ENCODE results near the gene MBTPS2. TPM values are rescaled to one million over a fixed set of nuclear protein-coding genes. Genes with fewer than 3 reads are reported as not detected.
"Not testable (repeated sequence)": the region's sequence is repeated elsewhere in the genome, so short reads cannot be mapped to it uniquely, and the experiment has no call there.

The MBTPS2 gene
- total RNA-seq, 2 experiments from 2014 or later = 12.6 to 12.8 TPM

- no peak for ATAC-seq
- Mint-ChIP-seq H3K4me3 (no peak overlapping the region), H3K27me3 (no peaks in the 10 kb centered on the region), H3K27ac (no peak overlapping the region), H3K9me3 (no peaks in the 10 kb centered on the region), H3K36me3 (ENCODE audit: low read depth) (peaks cover 2% of the 10 kb centered on the region), H3K4me1 (ENCODE audit: low read depth) (peaks cover 2% of the 10 kb centered on the region)
- intact Hi-C loops (cut with micrococcal nuclease) = no loop called here
- no peak for TF ChIP-seq CTCF (IDR thresholded peaks at IDR 0.05)
- DNase-seq = no peak
- ChIA-PET POLR2A (no interaction called here), CTCF (no interaction called here)
Measured at GRCh38 chrX:21865436-21865835, 26.0 kb downstream of the MBTPS2 start.

- DNase-seq (no peak), ATAC-seq (no peak)
- ChIA-PET POLR2A (no interaction called here), CTCF (no interaction called here)
- TF ChIP-seq CTCF (IDR thresholded peaks at IDR 0.05) = no peak
- Mint-ChIP-seq H3K9me3 (no peaks in the 10 kb centered on the region), H3K27ac (no peak overlapping the region), H3K36me3 (ENCODE audit: low read depth) (peaks cover 2% of the 10 kb centered on the region), H3K4me3 (no peak overlapping the region), H3K4me1 (ENCODE audit: low read depth) (no peaks in the 10 kb centered on the region), H3K27me3 (no peaks in the 10 kb centered on the region)
- intact Hi-C loops (cut with micrococcal nuclease) = no loop called here
Measured at GRCh38 chrX:21870494-21870893, 31.1 kb downstream of the MBTPS2 start.

DNA sequence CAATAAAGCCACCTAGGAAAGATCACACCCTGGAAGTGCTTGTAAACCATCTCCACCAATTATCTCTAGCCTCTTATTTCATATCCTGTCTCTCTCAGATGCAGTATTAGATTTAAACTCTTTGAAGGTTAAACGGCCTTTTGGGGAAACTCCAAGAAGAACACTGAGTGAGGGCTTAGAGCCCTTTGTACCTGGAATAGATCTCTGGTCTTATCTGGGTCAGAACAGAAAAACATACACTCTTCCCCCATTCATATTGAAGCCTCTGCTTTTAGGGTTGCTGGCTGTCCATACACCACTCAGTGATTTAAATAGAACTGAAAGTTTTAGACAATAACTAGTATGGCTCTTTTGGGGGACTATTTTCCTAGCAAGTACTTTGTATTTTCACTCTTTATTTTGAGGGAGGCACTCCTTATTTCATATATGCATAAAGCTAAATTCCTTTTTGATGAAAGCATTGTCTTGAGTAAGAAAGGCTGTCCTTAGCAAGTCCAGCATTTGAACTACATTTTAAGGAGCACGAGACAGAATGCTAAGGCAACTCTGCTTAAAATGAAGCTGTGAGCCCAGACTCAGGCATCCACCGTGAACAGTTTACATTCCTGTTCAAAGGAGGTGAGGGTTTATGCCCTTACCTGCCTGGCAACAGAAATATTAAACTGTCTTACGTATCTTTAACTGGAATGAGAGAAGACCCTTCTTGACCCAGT lies 33.8 kb downstream of the MBTPS2 start:
- ChIA-PET POLR2A (no interaction called here), CTCF (no interaction called here)
- intact Hi-C loops (cut with micrococcal nuclease) = no loop called here
- Mint-ChIP-seq H3K36me3 (ENCODE audit: low read depth) (peaks cover 2% of the 10 kb centered on the region), H3K27ac (no peak overlapping the region), H3K9me3 (no peaks in the 10 kb centered on the region), H3K4me1 (ENCODE audit: low read depth) (no peaks in the 10 kb centered on the region), H3K27me3 (no peaks in the 10 kb centered on the region), H3K4me3 (no peak overlapping the region)
- no peak for TF ChIP-seq CTCF (IDR thresholded peaks at IDR 0.05)
- no peak for ATAC-seq
- no peak for DNase-seq

DNA sequence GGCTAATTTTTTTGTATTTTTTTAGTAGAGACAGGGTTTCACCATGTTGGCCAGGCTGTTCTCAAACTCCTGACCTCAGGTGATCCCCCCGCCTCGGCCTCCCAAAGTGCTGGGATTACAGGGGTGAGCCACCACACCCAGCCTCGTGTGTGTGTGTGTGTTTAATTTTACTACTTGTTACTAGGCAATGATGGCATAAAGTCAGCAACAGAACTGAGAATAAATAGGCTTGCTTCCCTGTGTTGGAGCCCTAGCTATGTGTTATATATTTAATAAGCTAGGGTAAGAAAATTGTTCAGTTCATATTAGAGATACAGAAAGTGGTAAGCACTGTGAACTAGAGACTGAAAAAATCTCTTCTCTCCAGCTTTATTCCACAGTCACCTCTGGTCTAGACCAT lies 34.8 kb downstream of the MBTPS2 start:
- H3K4me3 Mint-ChIP-seq; intact Hi-C loops (cut with micrococcal nuclease); CTCF ChIA-PET; H3K27ac Mint-ChIP-seq; H3K36me3 Mint-ChIP-seq (ENCODE audit: low read depth); H3K9me3 Mint-ChIP-seq; POLR2A ChIA-PET; H3K27me3 Mint-ChIP-seq; H3K4me1 Mint-ChIP-seq (ENCODE audit: low read depth); DNase-seq; ATAC-seq: not testable (repeated sequence)

DNA sequence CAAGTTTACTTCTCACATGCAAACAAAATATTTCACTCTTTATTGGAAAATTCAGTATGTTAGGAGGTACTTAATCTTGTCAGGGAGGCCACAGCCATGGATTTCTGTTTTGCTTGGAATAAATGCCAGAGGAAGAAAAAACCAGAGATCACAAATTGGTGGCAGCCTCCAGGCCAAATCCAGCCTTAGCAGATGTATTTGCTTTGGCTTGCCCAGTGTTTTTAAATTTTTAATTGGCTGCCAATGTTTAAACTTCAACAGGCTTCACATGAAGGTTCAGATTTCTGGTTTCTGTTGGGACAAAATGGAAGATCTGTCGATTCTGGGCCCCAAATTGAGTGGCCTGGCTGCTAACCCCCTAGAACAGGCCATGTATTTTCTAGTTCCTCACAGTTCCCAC lies 35.6 kb downstream of the MBTPS2 start:
- H3K4me3 Mint-ChIP-seq = no peak overlapping the region
- TF ChIP-seq CTCF (IDR thresholded peaks at IDR 0.05) = no peak
- H3K36me3 Mint-ChIP-seq (ENCODE audit: low read depth) = peaks cover 3% of the 10 kb centered on the region

More for the DNA sequence above, 35.6 kb downstream of the MBTPS2 start:
- H3K27ac Mint-ChIP-seq = no peak overlapping the region
- POLR2A ChIA-PET = no interaction called here
- CTCF ChIA-PET = no interaction called here
- intact Hi-C loops (cut with micrococcal nuclease) = no loop called here
- DNase-seq = no peak
- no peaks in the 10 kb centered on the region for H3K27me3 Mint-ChIP-seq
- ATAC-seq = no peak
- no peaks in the 10 kb centered on the region for H3K9me3 Mint-ChIP-seq
- no peaks in the 10 kb centered on the region for H3K4me1 Mint-ChIP-seq (ENCODE audit: low read depth)
